Mammary epithelial cell (primary cell): ENCODE data around the gene B4GALNT4.

Experiments
- CTCF ChIP-seq, 2 donors: IDR thresholded peaks in 1 of 2; conservative IDR thresholded peaks in 1 of 2; 2 replicates each; pipeline ENCODE4 v1.5.1; 2011 to 2012; ENCODE audit warnings: inconsistent platforms in 2 of 2, low read length in 2 of 2, mild to moderate bottlenecking in 2 of 2, control low read depth in 1 of 2, low read depth in 1 of 2; ENCODE audit not compliant: insufficient read depth in 1 of 2; ENCODE audit errors: extremely low read depth in 1 of 2
- EZH2 ChIP-seq: IDR thresholded peaks from 2 replicates; pipeline ENCODE4 v1.6.1; 2012; ENCODE audit warnings: low read length, inconsistent platforms, borderline replicate concordance

GRCh38 chr11:398826-399225, 29.5 kb downstream of the B4GALNT4 start:
- TF ChIP-seq CTCF (conservative IDR thresholded peaks at IDR 0.05 in 1 of 2, IDR thresholded peaks at IDR 0.05 in 1 of 2; ENCODE audit: extremely low read depth in 1 of 2, insufficient read depth in 1 of 2, low read depth in 1 of 2, low read length in 2 of 2): no peak
- TF ChIP-seq EZH2: no peak
